ENCODE data around the gene NPIPA1. TPM values are rescaled to one million over a fixed set of nuclear protein-coding genes. Genes with fewer than 3 reads are reported as not detected.
"Not testable (repeated sequence)": the region's sequence is repeated elsewhere in the genome, so short reads cannot be mapped to it uniquely, and the experiment has no call there.

NPIPA1 gene
- polyA plus RNA-seq = 3.3 TPM

GRCh38 chr16:14937143-14937542 lies at the start of gene NPIPA1:
Gene NPIPA1, plus strand, starts transcription at chr16:14937443. Its CDS starts 0 bp downstream, at chr16:14937443.
- H3K36me3 Mint-ChIP-seq, H3K4me1 Mint-ChIP-seq, H3K9me3 Mint-ChIP-seq, H3K4me3 Mint-ChIP-seq, H3K27me3 Mint-ChIP-seq, H3K27ac Mint-ChIP-seq: not testable (repeated sequence)

GRCh38 chr16:14892111-14892510 lies 45.1 kb upstream of the NPIPA1 start:
- not testable (repeated sequence) for H3K4me3 Mint-ChIP-seq, H3K27me3 Mint-ChIP-seq, H3K36me3 Mint-ChIP-seq, H3K27ac Mint-ChIP-seq, H3K9me3 Mint-ChIP-seq, H3K4me1 Mint-ChIP-seq

GRCh38 chr16:14895382-14895781 lies 41.9 kb upstream of the NPIPA1 start:
- H3K36me3 Mint-ChIP-seq, H3K9me3 Mint-ChIP-seq, H3K27ac Mint-ChIP-seq, H3K4me1 Mint-ChIP-seq, H3K4me3 Mint-ChIP-seq, H3K27me3 Mint-ChIP-seq: not testable (repeated sequence)

GRCh38 chr16:14896023-14896422 lies 41.2 kb upstream of the NPIPA1 start:
- H3K4me1 Mint-ChIP-seq, H3K9me3 Mint-ChIP-seq, H3K36me3 Mint-ChIP-seq, H3K27me3 Mint-ChIP-seq: not testable (repeated sequence)
- peak overlapping the region in 1 of 3 donors; percentile 53 for H3K27ac Mint-ChIP-seq
- peak overlapping the region in 1 of 4 donors; percentile 15 for H3K4me3 Mint-ChIP-seq

- H3K36me3 Mint-ChIP-seq, H3K4me1 Mint-ChIP-seq, H3K27ac Mint-ChIP-seq, H3K4me3 Mint-ChIP-seq, H3K9me3 Mint-ChIP-seq, H3K27me3 Mint-ChIP-seq: not testable (repeated sequence)
These were observed 40.1 kb upstream of the NPIPA1 start for GRCh38 chr16:14897006-14897664.

GRCh38 chr16:14898162-14898561 lies 39.1 kb upstream of the NPIPA1 start:
- H3K4me1 Mint-ChIP-seq, H3K36me3 Mint-ChIP-seq, H3K27ac Mint-ChIP-seq, H3K4me3 Mint-ChIP-seq, H3K27me3 Mint-ChIP-seq, H3K9me3 Mint-ChIP-seq: not testable (repeated sequence)

GRCh38 chr16:14903191-14903957 lies 33.9 kb upstream of the NPIPA1 start:
- not testable (repeated sequence) for H3K4me1 Mint-ChIP-seq, H3K27ac Mint-ChIP-seq

GRCh38 chr16:14909744-14910143 lies 27.5 kb upstream of the NPIPA1 start:
- H3K4me1 Mint-ChIP-seq, H3K9me3 Mint-ChIP-seq, H3K27me3 Mint-ChIP-seq, H3K27ac Mint-ChIP-seq, H3K36me3 Mint-ChIP-seq, H3K4me3 Mint-ChIP-seq: not testable (repeated sequence)

More at GRCh38 chr16:14903191-14903957, 33.9 kb upstream of the NPIPA1 start:
- not testable (repeated sequence) for H3K27me3 Mint-ChIP-seq, H3K4me3 Mint-ChIP-seq, H3K36me3 Mint-ChIP-seq, H3K9me3 Mint-ChIP-seq

GRCh38 chr16:14910833-14911629 lies 26.2 kb upstream of the NPIPA1 start:
- not testable (repeated sequence) for H3K4me3 Mint-ChIP-seq, H3K27ac Mint-ChIP-seq, H3K4me1 Mint-ChIP-seq

GRCh38 chr16:14911954-14912353 lies 25.3 kb upstream of the NPIPA1 start:
- H3K4me3 Mint-ChIP-seq = peak overlapping the region in 1 of 4 donors; percentile 65
- H3K9me3 Mint-ChIP-seq, H3K4me1 Mint-ChIP-seq, H3K36me3 Mint-ChIP-seq, H3K27me3 Mint-ChIP-seq, H3K27ac Mint-ChIP-seq: not testable (repeated sequence)

More at GRCh38 chr16:14910833-14911629, 26.2 kb upstream of the NPIPA1 start:
- H3K36me3 Mint-ChIP-seq, H3K9me3 Mint-ChIP-seq, H3K27me3 Mint-ChIP-seq: not testable (repeated sequence)

- not testable (repeated sequence) for H3K4me1 Mint-ChIP-seq, H3K36me3 Mint-ChIP-seq, H3K27me3 Mint-ChIP-seq, H3K27ac Mint-ChIP-seq, H3K9me3 Mint-ChIP-seq, H3K4me3 Mint-ChIP-seq
These were observed 24.7 kb upstream of the NPIPA1 start for GRCh38 chr16:14912588-14912987.

GRCh38 chr16:14918504-14918903 lies 18.7 kb upstream of the NPIPA1 start:
- not testable (repeated sequence) for H3K27ac Mint-ChIP-seq, H3K4me1 Mint-ChIP-seq, H3K27me3 Mint-ChIP-seq, H3K4me3 Mint-ChIP-seq, H3K9me3 Mint-ChIP-seq, H3K36me3 Mint-ChIP-seq

- H3K27ac Mint-ChIP-seq, H3K4me1 Mint-ChIP-seq, H3K27me3 Mint-ChIP-seq, H3K9me3 Mint-ChIP-seq, H3K36me3 Mint-ChIP-seq, H3K4me3 Mint-ChIP-seq: not testable (repeated sequence)
These were observed 17.2 kb upstream of the NPIPA1 start for GRCh38 chr16:14919837-14920600.

- H3K4me1 Mint-ChIP-seq, H3K27ac Mint-ChIP-seq, H3K36me3 Mint-ChIP-seq, H3K4me3 Mint-ChIP-seq, H3K9me3 Mint-ChIP-seq, H3K27me3 Mint-ChIP-seq: not testable (repeated sequence)
These were observed 15.0 kb upstream of the NPIPA1 start for GRCh38 chr16:14922285-14922684.

GRCh38 chr16:14922968-14923367 lies 14.3 kb upstream of the NPIPA1 start:
- H3K27me3 Mint-ChIP-seq, H3K4me3 Mint-ChIP-seq, H3K27ac Mint-ChIP-seq, H3K4me1 Mint-ChIP-seq, H3K36me3 Mint-ChIP-seq, H3K9me3 Mint-ChIP-seq: not testable (repeated sequence)
